Measurements from ENCODE around the gene MSL2.
"Not testable (repeated sequence)": the region's sequence is repeated elsewhere in the genome, so short reads cannot be mapped to it uniquely, and the experiment has no call there.

MSL2 gene

DNA sequence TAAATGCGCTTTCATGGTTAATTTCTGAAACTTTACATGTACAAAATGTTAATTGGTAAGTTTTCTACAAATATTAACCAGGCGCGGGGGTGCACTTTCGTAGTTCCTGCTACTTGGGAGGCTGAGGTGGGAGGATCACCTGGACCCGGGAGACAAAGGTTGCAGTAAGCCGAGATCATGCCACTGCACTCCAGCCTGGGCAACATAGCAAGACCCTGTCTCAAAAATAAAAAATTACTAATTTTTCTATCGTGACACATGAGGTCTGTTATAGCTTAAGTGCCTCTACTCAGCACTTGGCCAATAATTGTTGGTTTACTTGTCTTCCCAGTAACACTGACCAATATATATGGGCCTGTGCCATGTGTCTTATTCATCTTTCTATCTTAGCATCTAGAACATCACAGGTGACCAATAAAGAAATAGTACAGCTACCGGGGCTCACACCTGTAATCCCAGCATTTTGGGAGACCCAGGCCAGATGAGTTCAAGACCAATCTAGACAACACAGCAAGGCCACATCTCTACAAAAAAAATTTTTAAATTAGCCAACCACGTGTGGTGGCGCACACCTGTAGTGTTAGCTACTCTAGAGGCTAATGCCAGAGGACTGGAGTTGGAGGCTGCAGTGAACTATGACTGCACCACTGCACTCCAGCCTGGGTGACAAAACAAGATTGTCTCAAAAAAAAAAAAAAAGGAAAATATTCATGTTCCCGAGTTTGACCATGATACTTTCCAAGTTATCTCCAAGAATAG, 6.1 kb downstream of the MSL2 start:
- no peak for DNase-seq

DNA sequence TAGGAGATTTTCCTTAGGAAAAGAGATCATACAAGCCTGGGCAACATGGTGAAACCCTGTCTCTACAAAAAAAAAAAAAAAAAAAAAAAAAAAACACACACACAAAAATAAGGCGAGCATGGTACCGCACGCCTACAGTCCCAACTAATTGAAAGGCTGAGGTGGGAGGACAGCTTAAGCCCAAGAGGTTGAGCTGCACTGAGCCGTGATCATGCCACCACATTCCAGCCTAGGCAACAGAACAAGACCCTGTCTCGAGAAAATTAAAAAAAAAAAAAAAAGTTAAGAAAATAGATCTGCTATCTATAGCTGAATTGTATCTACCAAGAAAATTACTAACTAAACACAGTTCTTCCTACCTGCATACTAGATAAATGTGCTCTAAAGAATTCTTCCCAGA, 7.1 kb downstream of the MSL2 start:
- DNase-seq, result no peak

DNA sequence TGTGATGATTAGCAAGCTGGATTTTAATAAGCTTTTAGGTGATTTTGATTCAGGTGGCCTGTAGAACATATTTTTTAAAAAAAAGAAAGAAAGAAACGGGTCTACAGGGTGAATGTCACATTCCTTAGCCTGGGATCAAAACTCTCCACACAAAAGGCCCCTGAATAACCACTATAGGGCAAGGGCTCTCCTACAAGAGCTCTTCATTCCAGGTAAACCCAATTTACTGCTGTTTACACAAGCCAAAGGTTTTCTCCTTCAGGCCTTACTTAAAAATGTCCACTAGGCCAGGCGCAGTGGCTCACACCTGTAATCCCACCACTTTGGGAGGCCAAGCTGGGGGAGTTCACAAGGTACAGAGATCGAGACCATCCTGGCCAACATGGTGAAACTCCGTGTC, 8.3 kb downstream of the MSL2 start:
- no peak for DNase-seq

DNA sequence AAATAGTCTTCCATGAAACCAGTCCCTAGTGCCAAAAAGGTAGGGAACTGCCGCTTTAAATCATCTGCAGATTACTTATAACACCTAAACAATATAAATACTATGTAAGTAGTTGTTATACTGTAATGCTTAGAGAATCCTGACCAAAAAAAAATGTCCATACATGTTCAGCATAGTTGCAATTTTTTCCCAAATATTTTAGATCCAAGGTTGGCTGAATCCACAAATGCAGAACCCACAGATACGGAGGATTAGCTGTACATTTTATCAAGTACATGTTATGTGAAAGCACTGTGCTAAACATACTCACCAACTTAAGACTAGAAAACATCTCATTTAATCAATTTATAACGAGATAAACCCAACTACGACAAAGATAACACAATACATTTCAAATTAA, 9.3 kb downstream of the MSL2 start:
- DNase-seq, result no peak

DNA sequence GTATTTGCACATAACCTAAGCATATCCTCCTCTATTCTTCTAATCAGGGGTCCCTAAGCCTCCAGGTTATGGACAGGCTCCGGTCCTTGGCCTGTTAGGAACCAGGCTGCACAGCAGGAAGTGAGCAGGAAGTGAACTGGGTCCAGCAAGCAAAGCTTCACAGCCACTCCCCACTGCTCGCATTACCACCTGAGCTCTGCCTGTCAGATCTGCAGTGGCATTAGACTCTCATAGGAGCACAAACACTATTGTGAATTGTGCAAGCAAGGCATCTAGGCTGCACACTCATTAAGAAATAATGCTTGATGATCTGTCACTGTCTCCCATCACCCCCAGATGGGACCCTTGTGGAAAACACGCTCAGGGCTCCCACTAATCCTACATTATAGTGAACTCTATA, 9.8 kb downstream of the MSL2 start:
- peak; percentile 10 for DNase-seq

DNA sequence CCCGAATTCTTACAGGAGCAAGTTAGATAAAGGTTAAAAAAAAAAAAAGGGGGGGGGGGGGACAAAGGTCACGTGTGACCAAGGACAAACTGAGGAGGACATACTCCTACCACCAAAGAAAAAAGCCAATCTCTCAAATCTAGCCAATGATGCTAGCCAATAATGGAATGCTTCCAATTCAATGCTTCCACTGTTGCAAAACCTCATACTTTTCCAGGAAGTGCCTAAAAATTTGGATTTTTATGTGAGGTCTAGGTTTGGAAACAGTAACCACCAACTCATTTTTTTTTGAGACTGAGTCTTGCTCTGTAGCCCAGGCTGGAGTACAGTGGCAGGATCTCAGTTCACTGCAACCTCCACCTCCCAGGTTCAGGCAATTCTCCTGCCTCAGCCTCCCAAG, 11.4 kb downstream of the MSL2 start:
- DNase-seq, result no peak

DNA sequence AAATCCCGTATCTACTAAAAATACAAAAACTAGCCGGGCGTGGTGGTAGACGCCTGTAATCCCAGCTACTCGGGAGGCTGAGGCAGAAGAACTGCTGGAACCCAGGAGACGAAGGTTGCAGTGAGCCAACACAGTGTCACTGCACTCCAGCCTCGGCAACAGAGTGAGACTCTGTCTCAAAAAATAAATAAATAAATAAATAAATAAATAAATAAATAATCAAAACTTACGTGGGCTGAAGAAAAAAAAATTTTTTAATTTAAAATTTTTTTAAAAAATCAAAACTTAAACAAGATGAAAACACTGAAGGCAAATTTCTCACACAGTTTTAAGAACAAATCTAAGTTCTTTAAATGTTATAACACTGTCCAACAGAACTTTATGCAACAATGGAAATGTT, 14.4 kb downstream of the MSL2 start:
- no peak for DNase-seq

DNA sequence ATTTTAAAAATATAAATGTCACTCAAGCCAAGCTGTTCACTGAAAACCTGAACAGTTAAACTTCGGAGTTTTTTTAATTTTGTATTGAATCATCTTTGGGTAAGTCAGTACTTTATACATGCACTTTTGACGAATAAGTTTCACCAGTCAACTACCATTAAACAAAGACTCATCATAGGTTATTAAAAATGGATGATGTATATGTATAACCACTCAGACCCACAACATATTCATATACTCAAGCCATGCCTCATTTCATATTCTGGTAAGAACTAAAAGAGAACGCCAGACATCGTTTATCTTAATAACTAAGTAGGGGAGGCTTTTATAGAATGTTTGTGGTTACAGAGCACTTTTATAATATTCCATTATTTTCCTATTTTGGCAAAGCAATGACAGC, 18.3 kb downstream of the MSL2 start:
- DNase-seq, result no peak

DNA sequence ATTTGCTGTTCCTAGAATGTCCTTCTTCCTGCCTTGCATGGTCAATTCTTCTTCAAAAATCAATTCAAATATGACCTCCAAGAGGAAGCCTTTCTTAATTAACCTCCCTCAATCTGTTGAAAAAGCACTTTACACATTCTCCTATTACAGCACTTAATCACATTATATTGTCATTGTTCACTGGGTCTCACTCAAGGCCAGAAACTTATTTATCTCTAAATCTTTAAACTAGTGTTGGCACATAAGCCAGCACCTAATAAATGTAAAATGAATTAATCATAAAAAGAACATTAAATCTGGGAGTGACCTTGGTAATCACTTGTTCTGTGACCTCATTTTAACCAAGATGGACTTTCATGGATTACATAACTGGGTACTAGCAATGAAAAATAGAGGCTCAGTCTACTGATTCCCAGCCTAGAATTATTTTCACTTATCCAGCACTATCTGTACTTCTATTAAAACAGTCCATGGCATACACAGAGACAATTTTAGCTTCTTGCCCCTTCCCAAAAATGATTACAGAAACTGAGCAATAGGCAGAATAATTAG, 22.1 kb downstream of the MSL2 start:
- no peak for DNase-seq

DNA sequence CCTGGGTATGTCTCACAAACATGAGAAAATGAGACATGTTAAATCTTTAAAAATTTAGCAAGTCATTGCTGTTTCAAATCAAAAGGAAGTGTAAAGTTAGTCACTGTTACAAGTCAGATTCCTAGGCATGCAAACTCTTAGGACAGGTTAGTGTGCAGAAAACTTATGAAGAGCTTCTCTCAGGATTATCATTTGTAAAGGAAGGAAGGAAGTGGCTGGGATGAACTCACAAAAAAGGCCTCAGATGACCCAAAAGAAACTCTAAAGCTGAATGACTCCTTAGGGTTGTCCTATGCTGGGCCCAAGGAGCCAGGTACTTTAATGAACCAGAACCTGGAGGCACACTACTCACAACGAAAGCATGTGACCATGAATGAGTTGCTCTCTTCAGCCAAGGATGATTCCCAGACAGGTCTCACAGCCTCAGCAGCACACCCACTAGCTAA, 25.0 kb downstream of the MSL2 start:
- DNase-seq, result no peak

DNA sequence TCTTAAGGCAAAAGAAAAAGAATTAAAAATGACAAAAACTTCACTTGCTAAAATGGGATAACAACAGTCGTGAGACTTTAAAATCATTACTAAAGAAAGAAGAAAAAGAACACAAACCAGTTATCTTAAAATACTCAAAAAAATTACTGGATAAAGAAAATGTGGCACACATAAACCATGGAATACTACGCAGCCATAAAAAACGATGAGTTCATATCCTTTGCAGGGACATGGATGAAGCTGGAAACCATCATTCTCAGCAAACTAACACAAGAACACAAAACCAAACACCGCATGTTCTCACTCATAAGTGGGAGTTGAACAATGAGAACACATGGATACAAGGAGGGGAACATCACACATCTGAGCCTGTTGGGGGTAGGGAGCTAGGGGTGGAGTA, 27.9 kb downstream of the MSL2 start:
- not testable (repeated sequence) for DNase-seq

DNA sequence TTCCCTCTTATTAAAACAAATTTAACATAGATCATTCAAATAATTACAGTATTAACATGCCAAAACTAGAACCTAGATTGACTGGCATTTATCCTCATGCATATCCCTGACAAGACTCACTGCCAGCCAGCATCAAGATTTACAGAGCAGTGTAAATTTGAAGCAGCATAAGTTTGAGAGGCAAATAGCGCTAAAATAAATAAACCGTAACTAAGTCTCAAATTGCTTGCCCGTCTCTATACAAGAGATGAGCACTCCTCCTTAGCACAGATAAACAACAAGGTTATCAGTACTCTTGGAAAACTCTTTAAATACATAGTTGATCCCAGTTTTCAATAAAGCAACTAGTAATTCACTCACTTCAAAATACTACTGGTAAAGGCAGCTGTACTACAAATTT, 29.6 kb downstream of the MSL2 start:
- peak; percentile 41 for DNase-seq

DNA sequence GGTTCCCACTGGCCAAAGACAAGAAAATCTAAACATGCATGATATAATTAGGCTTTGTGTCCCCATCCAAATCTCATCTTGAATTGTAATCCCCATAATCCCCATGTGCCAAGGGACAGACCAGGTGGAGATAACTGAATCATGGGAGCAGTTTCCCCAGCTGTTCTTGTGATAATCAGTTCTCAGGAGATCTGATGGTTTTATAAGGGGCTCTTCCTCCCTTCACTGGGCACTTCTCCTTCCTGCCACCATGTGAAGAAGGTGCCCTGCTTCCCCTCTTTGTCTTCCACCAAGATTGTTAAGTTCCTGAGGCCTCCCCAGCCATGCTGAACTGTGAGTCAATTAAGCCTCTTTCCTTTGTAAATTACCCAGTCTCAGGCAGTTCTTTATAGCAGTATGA, 32.5 kb downstream of the MSL2 start:
- not testable (repeated sequence) for DNase-seq

DNA sequence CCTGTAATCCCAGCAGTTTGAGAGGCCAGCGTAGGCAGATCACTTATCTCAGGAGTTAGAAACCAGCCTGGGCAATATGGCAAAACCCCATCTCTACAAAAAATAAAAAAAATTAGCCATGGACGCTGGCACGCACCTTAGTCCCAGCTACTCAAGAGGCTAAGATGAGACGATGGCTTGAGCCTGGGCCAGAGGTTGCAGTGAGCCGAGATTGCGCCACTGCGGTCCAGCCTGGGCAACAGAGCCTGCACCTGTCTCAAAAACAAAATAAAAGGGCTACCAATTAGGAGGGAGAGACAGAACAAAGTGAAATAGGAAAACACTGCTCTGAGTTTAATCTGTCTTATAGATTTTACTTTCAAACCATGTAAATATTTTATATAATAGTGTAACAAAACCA, 33.8 kb downstream of the MSL2 start:
- DNase-seq, result no peak

DNA sequence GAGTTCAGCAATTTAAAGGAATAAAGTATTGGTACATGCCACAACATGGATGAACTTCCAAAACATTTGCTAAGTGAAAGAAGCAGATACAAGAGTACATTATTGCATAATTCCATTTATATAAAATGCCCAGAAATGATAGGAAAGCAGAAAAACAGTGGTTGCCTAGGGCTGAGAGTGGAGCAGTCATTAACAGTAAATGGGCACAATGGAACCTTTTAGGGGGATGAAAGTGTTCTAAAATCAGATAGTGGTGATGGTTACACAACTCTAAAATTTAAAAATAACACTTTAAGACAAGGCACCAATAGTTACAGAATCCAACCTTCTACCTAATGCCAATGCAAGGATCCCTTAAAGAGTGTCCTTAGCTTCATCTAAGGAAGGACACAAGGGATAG, 34.6 kb downstream of the MSL2 start:
- DNase-seq, result no peak

DNA sequence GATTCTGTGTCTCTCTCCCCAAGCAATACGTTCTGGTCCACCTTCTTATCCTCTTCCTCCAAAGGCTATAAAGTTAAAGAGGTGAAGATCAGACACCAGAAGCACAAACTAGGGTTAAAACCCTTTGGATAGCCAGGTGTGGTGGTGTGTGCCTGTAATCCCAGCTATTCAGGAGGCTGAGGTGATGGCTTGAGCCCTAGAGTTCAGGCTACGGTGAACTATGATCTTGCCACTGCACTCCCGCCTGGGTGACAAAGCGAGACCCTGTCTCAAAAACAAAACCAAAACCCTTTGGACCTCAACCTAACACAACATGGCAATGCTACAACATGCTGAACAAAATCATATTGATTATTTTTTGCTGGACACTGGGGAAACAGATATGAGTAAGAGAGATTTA, 43.2 kb downstream of the MSL2 start:
- DNase-seq, result no peak

DNA sequence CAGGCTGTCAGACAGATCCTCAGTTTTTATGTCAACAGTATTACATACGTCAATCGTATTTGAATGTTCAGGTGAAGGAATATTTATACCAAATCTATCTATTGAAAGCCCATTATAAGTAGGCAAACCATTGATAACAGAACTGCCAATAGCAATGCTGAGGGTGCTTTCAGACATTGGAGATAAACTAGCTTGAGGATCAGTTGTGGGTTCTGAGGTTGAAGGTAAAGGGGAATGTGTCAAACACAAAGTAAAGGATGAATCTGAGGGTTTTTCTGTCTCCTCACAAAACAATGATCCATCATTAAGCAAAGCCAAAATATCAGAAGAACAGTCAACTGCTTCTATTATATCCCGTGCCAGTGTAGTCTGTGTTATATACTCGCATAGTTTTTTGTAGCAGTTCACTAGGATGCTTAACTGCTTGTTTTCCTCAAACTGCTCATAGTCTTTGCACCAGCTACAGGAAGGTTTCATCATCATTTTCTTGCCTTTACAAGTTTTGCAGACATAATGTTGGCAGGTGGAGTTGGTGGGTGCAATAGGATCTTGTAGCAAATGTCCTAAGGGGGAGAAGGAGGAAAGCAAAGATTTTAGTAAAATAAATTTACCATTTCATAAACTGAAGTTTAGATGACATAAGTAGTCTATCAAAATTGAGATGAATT, 43.8 kb downstream of the MSL2 start:
- DNase-seq, result no peak

DNA sequence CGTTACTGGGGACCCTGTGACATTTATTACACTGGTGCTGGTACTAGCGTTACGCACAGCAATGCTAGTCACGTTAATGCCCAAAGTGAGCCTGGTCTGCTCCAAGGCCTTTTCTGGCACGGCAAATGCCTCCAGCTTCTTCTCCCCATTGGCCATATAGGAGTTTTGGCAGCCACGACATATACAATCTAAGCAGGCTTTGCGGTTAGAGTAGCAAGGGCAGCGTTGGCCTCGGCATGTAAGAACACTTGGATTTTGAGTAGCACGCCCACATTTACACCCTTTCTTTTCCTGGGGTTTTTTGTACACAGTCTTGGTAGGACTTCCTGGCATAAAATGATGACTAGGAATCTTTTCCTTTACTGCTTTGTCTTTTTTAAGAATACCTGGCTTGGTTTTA, 44.9 kb downstream of the MSL2 start:
- DNase-seq, result no peak

DNA sequence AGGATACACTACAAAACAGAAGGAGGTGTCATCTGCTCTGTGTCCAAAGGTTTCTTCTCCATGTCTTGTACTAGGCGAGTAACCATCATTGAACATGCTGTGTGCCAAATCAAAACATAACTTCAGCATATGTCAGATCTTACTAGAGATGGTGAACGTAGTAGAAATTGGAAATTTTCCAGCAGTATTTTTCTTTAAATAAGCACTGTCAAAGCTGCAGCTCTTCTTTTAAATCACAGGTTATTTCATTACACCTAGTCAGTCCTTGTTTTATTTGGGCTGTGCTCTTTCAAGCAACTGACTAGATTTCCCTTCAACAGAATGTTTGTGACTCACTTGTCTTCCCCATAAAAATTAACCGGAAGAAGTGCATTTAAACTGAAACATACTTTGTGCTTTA, 46.5 kb downstream of the MSL2 start:
- DNase-seq, result no peak

DNA sequence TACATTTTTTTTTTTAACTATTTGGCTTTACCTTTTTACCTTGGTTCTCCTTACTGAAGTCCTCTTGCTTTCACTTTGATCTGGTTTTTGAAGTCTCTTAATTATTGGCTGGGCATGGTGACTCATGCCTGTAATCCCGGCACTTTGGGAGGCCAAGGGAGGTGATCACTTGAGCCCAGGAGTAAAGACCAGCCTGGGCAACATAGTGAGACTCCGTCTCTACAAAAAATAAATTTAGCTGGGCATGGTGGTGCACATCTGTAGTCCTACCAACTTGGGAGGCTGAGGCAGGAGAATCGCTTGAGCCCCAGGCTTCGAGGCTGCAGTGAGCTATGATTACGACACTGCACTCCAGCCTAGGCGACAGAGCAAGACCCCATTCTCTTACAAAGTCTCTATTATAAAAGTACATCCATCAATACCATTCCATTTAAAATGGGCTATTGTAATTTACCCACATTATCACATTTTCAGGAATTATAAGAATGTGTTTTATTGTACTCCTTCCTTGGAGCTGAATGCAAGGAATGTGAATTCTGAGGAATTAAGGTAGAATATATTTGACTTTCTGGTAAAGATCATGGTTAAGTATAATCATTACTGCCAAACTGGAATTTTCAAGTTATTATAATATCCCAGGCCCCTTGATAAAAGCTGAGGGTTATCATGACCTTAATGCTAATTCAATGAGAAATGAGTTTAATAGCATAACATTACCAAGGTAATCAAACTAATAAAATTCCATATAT, 49.0 kb downstream of the MSL2 start:
- DNase-seq, result no peak

DNA sequence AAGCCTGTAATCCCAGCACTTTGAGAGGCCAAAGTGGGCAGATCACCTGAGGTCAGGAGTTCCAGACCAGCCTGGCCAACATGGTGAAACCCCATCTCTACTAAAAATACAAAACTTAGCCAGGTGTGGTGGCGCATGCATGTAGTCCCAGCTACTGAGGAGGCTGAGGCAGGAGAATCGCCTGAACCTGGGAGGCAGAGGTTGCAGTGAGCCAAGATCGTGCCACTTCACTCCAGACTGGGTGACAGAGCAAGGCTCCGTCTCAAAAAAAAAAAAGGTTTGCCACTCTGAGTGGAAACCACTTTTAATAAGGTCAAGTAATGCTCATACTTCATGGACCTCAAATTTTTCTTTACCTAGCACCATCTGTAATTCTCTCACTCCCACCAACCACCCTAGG, 51.7 kb downstream of the MSL2 start:
- not testable (repeated sequence) for DNase-seq

DNA sequence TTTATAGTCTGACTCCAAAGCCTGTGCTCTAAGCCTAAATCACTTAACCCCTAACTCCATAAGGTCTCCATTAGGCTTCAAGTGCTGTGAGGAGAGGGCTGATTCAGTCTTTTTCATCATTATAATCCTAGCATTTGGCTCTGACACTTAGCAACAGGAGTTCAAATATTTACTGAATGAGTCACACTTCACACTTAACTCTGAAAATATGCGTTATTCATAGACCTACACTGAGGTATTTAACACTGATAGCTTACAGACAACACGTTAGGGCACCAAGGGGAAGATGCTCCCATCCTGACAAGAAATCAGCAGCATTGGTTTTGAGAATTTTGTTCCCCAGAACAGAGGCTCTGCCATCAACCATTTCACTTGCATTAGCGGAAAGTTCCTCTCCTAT, 53.5 kb downstream of the MSL2 start:
- DNase-seq, result peak; percentile 12

DNA sequence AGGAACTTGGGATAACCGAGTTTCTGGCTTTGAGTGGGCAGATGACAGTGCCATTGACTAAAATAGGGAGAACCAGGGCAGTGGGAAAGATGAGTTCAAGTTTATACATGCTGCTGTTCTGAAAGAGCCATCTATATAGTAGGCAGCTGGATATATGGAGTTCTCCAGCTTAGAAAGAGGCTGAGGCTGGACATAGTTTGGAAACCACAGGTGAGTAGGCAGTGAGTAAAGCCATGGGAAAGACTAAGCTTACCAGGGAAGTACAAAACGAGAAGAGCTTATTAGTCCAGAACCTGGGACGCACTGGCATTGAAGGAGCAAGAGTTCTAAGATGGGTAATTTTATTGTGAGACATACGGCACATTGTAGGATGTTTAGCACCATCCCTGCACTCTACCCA, 54.2 kb downstream of the MSL2 start:
- no peak for DNase-seq

DNA sequence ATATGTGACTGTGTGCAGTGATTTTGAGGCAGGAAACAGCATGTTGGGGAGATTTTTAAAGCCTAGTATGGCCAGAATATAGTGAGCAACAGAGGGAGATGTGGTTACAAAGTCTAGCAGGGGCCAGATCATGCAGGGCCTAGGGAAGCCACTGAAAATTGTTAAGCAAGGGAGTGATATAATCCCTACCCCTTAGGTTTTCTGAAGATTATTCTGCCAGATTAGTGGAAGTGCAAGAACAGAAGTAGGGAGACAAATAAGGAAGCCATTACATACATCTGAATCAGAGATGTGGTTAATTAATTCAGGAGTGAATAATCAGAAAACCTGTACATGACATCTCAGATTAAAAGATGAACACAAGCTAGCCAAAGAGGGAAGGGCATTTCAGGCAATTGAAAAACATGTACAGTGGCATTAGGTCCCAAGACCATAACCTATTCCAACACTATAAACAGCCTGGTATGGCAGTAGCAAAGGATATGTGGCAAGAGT, 54.8 kb downstream of the MSL2 start:
- no peak for DNase-seq

Measured in NCI-H510A treated with DMSO at 0.1 percent for 48 hours (cell line).